ENCODE data around the gene ARID3A. TPM values are rescaled to one million over a fixed set of nuclear protein-coding genes. Genes with fewer than 3 reads are reported as not detected.
A peak's percentile ranks its signal among the peaks of the same experiment; 100 is the strongest.

Gene ARID3A
- total RNA-seq, 1 experiment from 2014 or later, result 116 TPM

DNA sequence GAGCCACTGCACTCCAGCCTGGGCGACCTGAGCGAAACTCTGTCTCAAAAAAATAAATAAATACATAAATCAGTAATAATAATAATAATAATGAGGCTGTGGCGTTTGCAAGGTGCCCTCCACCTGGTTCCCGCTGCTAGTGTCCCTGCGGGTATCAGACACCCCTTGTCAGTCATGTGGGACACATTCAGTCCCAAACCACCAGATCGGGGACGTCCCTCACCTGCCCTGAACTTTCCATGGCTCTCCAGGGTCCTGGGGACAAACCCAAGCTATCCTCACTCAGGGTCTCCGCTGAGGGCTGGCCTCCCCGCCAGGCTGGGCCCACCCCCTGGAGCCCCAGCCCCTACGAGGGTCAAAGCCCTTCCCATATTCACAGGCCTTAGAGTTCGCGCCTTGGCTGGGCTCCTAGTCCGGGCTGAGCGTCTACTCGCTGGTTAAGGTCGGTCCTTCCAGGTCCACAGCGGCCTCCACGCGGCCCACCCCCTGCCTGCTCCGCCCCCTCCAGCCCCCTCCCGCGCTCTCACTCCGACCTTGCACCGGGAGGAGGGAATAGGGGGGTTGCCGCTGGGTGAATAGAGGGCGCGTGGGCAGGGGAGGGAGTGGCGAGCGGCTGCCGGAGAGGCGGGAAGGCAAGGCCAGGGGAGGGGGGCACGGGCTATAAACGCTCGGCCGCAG lies 9.1 kb upstream of the ARID3A start:
- Mint-ChIP-seq H3K4me3 (peak overlapping the region; percentile 57), H3K27ac (no peak overlapping the region), H3K27me3 (ENCODE audit: low read depth) (peaks cover 68% of the 10 kb centered on the region), H3K9me3 (no peaks in the 10 kb centered on the region), H3K4me1 (peaks cover 3% of the 10 kb centered on the region), H3K36me3 (no peaks in the 10 kb centered on the region)
- ChIA-PET POLR2A (no interaction called here), CTCF (interaction anchor here (1.1 to 2.6 kb wide), 2 partner anchors 8 to 53 kb away, joined by 3 to 10 read pairs; no protein-coding TSS in a partner anchor)
- peak; percentile 48 for DNase-seq (ENCODE audit: low spot score)
- TF ChIP-seq, protein P1, sequence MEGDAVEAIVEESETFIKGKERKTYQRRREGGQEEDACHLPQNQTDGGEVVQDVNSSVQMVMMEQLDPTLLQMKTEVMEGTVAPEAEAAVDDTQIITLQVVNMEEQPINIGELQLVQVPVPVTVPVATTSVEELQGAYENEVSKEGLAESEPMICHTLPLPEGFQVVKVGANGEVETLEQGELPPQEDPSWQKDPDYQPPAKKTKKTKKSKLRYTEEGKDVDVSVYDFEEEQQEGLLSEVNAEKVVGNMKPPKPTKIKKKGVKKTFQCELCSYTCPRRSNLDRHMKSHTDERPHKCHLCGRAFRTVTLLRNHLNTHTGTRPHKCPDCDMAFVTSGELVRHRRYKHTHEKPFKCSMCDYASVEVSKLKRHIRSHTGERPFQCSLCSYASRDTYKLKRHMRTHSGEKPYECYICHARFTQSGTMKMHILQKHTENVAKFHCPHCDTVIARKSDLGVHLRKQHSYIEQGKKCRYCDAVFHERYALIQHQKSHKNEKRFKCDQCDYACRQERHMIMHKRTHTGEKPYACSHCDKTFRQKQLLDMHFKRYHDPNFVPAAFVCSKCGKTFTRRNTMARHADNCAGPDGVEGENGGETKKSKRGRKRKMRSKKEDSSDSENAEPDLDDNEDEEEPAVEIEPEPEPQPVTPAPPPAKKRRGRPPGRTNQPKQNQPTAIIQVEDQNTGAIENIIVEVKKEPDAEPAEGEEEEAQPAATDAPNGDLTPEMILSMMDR (IDR thresholded peaks at IDR 0.05), result no peak
- TF ChIP-seq ZNF671 (CRISPR knock-in tag; IDR thresholded peaks at IDR 0.05), result no peak
- no peak for TF ChIP-seq ETV6 (CRISPR knock-in tag; IDR thresholded peaks at IDR 0.05)
- TF ChIP-seq, protein P2, sequence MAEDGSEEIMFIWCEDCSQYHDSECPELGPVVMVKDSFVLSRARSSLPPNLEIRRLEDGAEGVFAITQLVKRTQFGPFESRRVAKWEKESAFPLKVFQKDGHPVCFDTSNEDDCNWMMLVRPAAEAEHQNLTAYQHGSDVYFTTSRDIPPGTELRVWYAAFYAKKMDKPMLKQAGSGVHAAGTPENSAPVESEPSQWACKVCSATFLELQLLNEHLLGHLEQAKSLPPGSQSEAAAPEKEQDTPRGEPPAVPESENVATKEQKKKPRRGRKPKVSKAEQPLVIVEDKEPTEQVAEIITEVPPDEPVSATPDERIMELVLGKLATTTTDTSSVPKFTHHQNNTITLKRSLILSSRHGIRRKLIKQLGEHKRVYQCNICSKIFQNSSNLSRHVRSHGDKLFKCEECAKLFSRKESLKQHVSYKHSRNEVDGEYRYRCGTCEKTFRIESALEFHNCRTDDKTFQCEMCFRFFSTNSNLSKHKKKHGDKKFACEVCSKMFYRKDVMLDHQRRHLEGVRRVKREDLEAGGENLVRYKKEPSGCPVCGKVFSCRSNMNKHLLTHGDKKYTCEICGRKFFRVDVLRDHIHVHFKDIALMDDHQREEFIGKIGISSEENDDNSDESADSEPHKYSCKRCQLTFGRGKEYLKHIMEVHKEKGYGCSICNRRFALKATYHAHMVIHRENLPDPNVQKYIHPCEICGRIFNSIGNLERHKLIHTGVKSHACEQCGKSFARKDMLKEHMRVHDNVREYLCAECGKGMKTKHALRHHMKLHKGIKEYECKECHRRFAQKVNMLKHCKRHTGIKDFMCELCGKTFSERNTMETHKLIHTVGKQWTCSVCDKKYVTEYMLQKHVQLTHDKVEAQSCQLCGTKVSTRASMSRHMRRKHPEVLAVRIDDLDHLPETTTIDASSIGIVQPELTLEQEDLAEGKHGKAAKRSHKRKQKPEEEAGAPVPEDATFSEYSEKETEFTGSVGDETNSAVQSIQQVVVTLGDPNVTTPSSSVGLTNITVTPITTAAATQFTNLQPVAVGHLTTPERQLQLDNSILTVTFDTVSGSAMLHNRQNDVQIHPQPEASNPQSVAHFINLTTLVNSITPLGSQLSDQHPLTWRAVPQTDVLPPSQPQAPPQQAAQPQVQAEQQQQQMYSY (CRISPR knock-in tag; IDR thresholded peaks at IDR 0.05), result no peak
- TF ChIP-seq, protein P3, sequence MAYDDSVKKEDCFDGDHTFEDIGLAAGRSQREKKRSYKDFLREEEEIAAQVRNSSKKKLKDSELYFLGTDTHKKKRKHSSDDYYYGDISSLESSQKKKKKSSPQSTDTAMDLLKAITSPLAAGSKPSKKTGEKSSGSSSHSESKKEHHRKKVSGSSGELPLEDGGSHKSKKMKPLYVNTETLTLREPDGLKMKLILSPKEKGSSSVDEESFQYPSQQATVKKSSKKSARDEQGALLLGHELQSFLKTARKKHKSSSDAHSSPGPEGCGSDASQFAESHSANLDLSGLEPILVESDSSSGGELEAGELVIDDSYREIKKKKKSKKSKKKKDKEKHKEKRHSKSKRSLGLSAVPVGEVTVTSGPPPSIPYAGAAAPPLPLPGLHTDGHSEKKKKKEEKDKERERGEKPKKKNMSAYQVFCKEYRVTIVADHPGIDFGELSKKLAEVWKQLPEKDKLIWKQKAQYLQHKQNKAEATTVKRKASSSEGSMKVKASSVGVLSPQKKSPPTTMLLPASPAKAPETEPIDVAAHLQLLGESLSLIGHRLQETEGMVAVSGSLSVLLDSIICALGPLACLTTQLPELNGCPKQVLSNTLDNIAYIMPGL (CRISPR knock-in tag; IDR thresholded peaks at IDR 0.05), result no peak
- TF ChIP-seq, protein P4, sequence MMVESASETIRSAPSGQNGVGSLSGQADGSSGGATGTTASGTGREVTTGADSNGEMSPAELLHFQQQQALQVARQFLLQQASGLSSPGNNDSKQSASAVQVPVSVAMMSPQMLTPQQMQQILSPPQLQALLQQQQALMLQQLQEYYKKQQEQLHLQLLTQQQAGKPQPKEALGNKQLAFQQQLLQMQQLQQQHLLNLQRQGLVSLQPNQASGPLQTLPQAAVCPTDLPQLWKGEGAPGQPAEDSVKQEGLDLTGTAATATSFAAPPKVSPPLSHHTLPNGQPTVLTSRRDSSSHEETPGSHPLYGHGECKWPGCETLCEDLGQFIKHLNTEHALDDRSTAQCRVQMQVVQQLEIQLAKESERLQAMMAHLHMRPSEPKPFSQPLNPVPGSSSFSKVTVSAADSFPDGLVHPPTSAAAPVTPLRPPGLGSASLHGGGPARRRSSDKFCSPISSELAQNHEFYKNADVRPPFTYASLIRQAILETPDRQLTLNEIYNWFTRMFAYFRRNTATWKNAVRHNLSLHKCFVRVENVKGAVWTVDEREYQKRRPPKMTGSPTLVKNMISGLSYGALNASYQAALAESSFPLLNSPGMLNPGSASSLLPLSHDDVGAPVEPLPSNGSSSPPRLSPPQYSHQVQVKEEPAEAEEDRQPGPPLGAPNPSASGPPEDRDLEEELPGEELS (CRISPR knock-in tag; IDR thresholded peaks at IDR 0.05), result no peak
- TF ChIP-seq, protein P5, sequence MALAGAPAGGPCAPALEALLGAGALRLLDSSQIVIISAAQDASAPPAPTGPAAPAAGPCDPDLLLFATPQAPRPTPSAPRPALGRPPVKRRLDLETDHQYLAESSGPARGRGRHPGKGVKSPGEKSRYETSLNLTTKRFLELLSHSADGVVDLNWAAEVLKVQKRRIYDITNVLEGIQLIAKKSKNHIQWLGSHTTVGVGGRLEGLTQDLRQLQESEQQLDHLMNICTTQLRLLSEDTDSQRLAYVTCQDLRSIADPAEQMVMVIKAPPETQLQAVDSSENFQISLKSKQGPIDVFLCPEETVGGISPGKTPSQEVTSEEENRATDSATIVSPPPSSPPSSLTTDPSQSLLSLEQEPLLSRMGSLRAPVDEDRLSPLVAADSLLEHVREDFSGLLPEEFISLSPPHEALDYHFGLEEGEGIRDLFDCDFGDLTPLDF (CRISPR knock-in tag; IDR thresholded peaks at IDR 0.05), result no peak
- TF ChIP-seq, protein P6, sequence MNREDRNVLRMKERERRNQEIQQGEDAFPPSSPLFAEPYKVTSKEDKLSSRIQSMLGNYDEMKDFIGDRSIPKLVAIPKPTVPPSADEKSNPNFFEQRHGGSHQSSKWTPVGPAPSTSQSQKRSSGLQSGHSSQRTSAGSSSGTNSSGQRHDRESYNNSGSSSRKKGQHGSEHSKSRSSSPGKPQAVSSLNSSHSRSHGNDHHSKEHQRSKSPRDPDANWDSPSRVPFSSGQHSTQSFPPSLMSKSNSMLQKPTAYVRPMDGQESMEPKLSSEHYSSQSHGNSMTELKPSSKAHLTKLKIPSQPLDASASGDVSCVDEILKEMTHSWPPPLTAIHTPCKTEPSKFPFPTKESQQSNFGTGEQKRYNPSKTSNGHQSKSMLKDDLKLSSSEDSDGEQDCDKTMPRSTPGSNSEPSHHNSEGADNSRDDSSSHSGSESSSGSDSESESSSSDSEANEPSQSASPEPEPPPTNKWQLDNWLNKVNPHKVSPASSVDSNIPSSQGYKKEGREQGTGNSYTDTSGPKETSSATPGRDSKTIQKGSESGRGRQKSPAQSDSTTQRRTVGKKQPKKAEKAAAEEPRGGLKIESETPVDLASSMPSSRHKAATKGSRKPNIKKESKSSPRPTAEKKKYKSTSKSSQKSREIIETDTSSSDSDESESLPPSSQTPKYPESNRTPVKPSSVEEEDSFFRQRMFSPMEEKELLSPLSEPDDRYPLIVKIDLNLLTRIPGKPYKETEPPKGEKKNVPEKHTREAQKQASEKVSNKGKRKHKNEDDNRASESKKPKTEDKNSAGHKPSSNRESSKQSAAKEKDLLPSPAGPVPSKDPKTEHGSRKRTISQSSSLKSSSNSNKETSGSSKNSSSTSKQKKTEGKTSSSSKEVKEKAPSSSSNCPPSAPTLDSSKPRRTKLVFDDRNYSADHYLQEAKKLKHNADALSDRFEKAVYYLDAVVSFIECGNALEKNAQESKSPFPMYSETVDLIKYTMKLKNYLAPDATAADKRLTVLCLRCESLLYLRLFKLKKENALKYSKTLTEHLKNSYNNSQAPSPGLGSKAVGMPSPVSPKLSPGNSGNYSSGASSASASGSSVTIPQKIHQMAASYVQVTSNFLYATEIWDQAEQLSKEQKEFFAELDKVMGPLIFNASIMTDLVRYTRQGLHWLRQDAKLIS (CRISPR knock-in tag; IDR thresholded peaks at IDR 0.05; ENCODE audit: borderline replicate concordance), result no peak
- TF ChIP-seq, protein P7, sequence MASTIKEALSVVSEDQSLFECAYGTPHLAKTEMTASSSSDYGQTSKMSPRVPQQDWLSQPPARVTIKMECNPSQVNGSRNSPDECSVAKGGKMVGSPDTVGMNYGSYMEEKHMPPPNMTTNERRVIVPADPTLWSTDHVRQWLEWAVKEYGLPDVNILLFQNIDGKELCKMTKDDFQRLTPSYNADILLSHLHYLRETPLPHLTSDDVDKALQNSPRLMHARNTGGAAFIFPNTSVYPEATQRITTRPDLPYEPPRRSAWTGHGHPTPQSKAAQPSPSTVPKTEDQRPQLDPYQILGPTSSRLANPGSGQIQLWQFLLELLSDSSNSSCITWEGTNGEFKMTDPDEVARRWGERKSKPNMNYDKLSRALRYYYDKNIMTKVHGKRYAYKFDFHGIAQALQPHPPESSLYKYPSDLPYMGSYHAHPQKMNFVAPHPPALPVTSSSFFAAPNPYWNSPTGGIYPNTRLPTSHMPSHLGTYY (CRISPR knock-in tag; IDR thresholded peaks at IDR 0.05), result no peak
- no peak for TF ChIP-seq ZNF121 (CRISPR knock-in tag; IDR thresholded peaks at IDR 0.05)
- no peak for TF ChIP-seq ATF1 (CRISPR knock-in tag; IDR thresholded peaks at IDR 0.05)
- peak; percentile 13 for ATAC-seq

All from WTC11 (cell line).